Stimulated activated CD4-positive, alpha-beta T cell treated with anti-CD3 and anti-CD28 coated beads, Interleukin-15, amount 100 ng/mL, for 24 hours (primary cell): Measurements from ENCODE around the gene TSPAN3.
A peak's percentile ranks its signal among the peaks of the same experiment; 100 is the strongest.

Source experiments
- DNase-seq: peaks from one replicate; pipeline ENCODE4 v3.0.0-alpha.2; 2020

Gene TSPAN3

DNA sequence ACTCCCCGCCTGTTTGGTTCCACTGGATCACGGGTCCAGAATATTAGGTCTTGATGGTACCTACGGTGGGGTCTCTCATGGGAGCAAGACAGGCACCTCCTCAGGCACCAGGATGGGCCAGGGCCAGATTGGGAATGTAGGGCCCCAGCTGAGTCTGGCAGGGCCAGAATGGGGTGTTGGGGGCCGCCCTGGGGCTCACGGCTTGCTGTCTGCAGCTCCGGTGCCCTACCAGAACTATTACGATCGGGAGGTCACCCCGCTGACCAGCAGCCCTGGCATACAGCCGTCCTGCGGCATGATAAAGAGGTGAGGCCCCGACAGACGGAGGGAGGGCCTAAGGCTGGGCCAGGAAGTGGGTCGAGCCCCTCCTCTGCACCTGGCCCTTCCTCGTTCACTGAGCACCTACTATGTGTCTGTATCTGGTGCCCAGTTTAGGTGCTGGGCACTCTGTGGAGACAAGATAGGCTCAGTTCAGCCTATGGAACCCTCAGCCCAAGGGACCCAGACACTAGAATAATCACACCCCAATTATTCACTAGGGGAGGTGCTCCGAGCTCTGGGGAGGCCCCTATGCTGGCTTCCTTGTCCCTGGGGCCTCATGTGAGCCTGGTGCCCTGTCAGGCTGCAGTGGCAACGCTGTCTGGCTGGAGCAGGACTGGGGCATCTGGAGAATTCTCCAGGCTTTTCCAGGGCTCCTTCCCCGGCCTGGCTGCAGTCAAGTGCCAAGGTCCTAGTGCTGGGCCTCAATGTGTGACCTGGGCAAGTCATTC lies 38.1 kb downstream of the TSPAN3 start:
- DNase-seq = peak; percentile 3

DNA sequence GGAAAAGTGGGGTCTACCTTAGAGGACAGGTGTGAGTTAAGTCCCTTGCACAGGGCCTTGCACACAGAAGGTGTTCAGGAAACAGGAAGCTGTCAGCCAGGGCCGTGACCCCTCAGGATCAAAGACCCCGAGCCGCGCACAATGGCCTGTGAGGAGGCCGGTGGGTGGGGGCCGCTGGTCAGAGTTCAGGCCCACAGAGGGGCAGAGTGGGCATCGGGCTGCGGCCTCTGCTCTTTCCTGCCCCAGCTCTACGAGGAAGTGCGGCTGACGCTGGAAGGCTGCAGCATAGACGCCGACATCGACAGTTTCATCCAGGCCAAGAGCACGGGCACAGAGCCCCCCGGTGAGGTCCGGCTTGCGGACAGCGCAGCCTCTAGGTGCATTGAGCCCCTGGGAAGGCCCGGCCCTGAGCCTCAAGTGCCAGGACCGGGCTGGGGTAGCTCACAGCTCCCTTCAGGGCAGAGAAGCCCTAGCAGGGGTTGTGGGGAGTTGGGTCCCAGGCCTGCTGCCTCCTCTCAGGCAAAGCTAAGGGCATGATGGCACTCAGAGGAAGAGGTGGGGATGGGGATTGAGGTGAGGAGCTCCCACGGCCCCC lies 38.8 kb downstream of the TSPAN3 start:
- peak; percentile 1 for DNase-seq

DNA sequence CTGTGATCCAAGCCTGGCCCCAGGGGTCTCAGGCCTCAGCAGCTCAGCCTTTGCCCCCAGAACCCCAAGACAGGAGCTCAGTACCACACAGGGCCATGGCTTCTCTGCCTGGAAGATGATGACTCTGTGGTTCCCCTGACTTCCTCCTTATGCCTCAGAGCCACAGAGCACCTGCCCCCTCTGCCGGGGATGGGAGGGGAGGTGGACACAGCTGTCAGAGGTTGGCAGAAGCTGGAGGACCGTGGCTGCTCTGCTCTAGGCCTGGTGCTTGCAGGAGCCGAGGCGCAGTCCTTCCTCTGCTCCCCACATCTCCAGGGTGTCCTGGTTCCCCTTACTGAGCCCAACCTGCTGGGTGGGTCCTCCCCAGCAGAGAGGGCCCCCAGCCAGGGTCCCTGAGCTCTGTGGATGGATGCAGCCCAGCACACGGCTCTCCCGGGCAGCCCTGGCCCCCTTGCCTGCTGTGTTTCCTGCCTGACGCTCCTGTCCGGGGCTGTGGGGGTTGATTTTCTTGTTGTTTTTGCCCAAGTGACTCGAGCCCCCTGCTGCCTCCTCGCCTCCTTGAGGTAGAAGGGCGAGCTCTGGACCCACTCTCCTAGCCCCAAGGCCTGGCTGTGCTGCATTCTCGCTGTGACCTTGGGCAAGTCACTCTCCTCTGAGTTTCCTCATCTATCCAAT lies 39.4 kb downstream of the TSPAN3 start:
- DNase-seq = peak; percentile 27

DNA sequence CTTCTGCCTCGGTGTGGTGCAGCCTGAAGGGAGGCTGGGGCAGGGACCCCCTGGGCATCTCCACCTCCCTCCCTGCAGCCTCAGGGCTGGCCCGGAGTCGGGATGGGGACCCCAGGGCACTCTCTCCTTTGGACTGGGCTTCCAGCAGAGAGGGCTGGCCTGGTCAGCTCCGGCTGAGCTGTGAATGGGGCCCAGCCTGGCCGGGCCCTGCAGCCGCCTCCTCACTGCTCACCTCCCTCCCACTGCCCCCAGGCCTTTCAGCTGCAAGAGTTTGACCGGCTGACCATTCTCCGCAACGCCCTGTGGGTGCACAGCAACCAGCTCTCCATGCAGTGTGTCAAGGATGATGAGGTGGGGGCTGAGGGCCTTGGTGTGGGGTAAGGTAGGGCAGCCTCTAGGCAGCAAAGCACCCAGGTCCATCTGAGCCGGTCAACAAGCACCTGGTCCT lies 40.0 kb downstream of the TSPAN3 start:
- peak; percentile 1 for DNase-seq

DNA sequence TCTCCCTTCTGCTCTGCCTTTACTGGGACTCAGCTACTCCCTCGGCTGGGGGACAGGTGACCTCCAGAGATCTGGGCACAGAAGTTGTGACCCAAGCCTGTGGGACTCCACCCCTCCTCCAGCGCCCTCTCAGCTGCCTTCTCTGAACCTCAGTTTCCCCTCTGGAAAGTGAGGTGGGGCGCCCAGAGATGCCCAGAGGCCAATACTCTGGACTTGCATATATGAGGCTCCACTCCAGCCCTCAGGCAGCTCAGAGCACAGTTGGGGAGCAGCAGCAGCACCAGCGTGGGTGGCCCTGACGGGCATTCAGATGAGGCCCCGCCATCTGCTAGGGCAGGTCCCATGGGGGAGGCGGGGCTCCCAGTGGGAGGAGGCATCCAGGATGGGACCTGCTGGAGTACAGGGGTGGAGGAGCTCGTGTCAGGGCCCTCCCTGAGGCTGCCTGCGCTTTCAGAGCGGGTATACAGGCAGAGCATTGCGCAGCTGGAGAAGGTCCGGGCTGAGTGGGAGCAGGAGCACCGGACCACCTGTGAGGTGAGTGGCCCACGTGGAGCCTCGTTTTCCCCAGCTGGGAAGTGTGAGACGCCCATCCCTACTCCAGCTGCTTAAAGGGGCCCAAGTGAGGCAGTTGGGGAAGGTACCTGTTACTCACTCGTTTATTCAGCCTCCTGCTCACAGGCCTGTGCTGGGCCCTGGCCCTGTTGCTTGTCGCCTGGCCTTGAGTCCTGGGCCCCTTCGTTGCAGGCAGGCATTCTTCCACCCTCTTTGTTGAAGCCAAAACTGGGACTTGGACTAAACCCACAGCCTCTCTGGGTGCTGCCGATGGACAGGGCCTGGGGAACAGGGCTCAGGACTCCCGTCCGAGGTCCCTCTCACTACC lies 40.6 kb downstream of the TSPAN3 start:
- peak; percentile 21 for DNase-seq

DNA sequence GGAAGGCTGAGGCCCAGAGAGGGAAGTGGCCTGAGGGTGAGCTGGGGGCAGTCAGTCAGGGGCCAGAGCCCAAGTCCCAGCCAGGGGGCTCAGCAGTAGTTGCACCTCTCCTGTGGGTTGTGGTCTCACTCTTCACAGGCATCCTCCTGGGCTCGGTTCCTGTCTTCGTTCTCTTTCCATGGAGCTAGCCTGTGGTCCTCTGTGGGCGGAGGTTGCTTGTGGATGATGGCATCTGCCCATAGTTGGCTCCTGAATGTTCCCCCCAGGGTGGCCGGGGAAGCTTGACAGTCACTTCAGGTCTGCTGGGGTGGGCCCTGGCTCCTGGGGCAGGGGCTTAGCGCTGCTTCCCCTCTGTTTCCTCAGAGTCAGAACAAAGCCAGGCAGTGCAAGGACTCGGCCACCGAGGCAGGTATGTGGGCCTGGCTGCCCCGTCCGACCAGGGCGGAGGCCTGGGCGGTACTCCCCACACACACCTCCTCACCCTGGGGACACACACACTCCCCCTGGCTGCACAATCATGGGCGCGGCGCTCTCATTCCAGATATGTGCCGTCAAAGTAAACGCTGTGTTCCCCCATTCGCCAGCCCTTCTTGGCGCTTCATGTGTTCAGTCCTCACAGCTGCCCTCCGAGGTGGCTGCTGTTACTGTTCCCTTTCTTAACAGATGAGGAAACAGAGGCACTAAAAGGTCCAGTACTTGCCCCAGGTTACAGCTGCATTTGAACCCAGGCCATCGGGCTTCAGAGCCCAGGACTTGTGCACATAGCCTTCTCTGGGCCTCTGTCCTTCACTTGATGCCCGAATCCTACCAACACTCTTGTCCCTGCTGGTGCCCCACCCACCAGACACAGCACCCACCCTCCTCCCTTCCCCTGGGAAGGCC lies 41.5 kb downstream of the TSPAN3 start:
- DNase-seq = peak; percentile 1

DNA sequence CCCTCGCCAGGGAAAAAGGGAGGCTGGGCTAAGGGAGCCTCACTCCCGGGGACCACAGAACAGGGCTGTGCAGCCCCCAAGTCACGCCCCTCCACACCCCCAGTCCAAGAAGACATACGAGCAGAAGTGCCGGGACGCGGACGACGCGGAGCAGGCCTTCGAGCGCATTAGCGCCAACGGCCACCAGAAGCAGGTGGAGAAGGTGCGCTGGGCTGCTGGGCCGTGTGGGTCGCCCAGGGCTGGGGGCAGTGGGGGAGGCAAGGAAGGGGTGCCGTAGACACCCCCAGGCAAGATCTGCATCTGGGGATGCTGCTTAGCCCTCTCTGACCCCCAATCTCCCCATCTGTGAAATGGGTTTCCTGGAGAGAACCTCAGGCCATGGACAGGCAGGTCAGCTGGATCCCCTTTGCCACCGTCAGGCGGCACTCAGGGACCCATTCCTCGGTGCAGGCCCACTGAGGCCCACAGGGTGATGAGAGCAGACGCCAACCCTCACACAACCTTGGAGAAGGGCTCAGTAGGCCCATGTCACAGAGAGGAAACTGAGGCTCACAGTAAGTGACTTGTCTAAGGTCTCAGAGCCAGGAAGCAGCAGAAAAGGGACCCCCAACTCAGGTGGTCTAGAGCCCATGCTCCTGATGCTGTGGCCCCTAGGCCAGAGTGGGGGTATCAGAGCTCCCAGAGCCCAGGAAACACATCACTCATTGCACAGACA lies 42.3 kb downstream of the TSPAN3 start:
- DNase-seq = peak; percentile 1

DNA sequence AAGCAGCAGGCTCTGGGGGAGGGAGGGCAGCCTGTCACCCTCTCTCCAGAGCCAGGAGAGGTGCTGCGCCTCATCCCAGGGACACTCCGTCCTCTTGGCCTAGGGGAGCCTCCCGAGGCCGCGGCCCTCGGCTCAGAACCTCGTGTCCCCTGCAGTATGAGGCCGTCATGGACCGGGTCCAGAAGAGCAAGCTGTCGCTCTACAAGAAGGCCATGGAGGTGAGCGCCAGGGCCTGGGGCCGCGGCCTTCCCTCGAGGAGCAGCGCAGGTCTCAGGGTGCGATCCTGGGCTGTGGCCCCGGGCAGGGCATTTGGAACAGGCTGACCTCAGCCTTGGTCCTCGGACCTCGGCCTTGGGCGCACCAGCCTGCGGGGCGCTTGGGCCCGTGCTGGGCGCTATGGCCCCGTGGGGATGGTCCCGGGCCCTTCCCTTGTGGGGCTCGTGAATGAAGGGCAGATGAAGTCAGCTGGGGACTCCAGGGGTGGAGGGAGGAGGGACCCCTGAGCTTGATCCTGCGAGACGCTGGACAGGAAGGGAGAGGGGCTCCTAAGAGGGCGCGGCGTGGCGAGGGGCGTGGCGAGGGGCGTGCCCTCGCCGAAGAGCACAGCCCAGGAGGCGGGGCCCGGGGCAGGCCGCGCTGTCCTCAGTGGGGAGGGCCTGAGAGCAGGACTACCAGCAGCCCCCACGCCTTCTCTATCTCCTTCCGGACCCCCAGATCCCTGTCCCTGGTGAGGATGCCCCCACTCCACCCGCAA lies 43.0 kb downstream of the TSPAN3 start:
- DNase-seq = peak; percentile 2

DNA sequence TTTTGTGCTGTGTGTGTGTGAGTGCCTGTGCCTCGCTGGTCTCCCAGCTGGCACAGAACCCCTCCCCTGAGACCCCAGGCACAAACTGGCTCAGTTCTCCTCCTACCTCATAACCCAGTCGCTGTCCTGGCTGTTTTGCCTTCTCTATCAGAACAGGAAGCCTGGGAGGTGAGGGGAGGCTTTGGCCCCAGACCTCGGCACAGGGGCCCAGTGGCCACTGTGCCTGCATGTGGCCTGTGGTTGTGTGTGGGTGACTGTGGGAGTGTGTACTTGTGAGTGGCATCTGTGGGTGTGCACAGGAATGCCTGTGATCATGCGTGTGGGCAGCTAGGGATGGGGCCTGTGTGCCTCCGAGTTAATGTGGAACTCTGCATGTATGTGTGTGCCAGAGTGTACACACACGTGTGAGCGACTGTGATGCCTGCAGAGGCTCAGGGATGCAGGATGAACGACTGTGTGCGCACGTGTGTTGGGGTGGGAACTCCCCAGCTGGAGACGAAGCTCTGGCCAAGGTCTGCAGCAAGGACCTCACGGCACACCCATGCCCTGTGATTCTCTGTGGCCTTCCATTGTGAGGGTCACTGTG lies 43.7 kb downstream of the TSPAN3 start:
- peak; percentile 1 for DNase-seq

DNA sequence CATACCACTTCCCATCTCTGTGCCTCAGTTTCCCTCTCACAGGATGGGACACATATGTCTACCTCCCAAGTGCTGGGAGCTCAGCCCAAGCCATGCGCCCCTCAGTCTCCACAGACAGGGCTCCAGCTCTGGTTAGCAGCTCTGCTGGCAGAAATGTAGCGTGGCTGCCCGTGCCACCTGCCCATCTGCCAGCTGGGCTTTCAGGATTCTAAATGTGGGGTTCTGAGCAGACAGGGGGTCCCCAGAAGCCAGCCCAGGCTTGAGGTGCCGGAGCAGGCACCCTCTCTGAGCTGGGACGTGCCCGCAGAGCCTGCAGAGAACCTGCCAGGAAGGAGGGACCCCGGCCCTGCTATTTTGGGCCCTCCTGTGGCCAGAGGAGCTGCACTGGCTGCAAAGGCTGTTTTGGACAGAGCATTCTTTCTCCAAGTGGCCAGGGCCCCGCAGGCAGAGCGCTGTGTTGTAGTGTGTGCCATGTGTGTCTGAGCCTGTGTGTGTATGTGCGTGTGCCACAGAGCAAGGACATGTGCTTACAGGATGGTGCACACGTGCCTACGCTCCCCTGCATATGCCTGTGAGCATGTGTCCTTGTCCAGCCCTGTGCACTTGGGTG lies 44.3 kb downstream of the TSPAN3 start:
- peak; percentile 0 for DNase-seq

DNA sequence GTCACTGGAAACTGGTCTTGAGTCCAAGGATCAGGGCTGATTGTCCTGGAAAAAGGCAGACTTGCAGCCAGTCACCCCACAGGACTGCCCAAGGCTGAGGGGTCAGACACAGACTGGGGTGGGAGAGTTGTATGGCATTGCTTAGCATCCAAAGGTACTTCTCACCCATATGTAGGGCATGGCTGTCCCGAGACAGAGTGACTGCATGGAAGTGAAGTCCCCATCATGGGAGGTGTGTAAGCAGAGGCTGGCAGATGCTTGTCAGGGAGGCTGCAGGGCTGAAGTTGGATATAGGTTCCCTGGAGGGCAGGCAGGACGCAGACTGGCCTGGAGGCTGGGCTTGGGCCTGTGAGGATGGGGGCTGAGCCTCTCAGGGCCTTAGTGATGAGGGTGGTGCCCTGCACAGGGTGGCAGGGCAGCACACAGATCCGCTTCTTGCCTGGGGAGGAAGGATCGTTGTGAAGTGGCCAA lies 44.9 kb downstream of the TSPAN3 start:
- DNase-seq = peak; percentile 1

DNA sequence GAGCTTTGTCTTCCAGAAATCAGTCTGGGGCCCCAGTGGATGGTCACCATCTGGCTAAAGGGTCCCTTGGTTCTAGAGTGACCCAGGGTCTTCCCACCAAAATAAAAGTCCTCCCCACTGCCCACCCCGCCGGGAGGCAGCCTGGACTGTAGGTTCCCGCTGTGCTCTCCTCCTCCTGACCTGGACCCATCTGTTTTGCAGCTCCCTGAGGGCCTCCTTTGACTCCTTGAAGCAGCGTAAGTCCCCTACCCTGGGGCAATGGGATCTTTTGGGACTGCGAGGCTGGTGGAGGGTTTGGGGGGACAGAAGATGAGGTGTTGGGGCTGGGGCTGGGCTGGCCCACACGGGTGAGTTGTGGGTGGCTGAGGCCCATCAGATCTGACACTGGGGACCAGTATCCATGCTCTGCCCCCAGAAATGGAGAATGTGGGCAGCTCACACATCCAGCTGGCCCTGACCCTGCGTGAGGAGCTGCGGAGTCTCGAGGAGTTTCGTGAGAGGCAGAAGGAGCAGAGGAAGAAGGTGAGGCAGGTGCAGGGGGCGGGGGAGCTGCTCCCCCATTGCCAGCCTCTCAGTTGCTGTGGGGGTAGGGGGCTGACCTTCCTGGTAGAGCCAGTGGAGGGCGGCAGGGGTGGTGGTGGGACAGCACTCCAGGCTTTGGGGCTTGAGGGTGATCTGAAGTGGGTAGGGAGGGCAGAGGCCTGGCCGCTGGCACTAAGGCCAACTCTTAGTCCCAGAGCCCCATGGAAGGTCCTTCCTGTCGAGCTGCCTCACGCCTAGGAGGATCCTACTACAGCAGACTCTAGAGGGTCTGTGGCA lies 45.6 kb downstream of the TSPAN3 start:
- DNase-seq = peak; percentile 1

DNA sequence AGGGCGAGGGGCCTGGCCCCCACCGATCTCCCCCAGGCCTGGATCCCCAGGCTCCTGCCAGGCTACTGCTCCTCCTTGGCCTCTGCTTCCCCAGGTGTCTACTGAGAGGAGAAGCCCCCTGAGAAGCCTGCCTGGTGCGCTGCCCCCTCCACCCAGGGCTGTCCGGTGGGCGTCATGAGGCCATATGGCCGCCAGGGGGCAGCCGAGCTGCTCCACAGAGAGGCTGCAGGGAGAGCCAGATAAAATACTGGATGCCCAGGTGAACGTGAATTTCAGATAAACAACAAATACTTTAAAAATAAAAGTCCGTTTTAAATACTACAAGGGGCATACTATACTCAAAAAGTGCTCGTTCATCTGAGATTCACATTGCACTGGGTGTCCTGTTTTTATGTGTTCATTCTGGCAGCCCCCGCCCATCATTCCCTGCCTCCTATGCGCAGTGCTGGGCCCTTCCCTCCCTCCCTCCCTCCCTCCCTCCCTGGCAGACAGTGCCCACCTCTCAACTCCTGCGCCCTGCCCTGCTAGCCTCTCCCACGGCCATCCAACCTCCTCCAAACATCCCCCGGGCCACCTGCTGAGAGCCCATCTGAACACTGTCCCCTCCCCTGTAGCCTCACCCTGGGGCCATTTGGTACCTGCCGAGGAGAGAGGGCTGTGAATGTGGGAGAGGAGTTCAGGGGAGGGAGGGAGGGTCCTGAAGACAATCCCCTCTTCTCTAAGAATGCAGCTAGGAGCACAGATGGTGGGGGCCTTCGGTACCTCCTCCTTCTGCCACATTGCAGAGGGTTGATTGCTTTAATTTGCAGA lies 46.4 kb downstream of the TSPAN3 start:
- DNase-seq = peak; percentile 77

DNA sequence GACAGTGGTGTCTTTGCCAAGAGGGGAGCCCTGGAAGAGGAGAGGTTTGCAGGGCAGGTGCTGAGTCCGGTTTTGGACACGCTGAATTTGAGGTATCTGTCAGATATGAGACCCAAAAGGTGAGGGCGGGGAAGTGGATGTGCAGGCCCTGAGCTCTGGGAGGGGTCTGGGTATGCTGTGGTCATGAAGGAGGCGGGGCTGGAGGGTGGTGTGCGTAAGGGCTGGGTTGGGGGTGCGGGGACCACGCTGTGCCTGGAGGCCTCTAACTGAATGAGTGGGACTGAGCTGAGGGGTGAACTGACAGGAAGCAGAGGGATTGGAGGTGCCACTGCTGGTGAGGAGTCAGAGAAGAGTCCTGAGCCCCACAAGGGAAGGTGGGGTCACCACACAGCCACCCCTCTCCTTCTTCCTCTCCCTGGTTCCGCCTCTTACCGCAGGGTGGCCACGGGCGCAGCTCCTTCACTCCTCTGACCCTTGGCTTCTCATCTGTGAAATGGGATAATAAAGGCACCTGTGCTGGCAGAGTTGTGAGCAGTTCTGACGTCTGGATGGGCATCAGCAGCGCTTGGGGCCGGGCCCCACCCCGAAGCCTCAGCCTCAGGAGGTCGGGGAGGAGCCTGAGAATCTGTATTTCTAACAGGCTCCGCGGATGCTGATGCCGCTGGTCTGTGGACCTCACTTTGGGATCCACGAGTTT lies 47.2 kb downstream of the TSPAN3 start:
- DNase-seq = no peak

DNA sequence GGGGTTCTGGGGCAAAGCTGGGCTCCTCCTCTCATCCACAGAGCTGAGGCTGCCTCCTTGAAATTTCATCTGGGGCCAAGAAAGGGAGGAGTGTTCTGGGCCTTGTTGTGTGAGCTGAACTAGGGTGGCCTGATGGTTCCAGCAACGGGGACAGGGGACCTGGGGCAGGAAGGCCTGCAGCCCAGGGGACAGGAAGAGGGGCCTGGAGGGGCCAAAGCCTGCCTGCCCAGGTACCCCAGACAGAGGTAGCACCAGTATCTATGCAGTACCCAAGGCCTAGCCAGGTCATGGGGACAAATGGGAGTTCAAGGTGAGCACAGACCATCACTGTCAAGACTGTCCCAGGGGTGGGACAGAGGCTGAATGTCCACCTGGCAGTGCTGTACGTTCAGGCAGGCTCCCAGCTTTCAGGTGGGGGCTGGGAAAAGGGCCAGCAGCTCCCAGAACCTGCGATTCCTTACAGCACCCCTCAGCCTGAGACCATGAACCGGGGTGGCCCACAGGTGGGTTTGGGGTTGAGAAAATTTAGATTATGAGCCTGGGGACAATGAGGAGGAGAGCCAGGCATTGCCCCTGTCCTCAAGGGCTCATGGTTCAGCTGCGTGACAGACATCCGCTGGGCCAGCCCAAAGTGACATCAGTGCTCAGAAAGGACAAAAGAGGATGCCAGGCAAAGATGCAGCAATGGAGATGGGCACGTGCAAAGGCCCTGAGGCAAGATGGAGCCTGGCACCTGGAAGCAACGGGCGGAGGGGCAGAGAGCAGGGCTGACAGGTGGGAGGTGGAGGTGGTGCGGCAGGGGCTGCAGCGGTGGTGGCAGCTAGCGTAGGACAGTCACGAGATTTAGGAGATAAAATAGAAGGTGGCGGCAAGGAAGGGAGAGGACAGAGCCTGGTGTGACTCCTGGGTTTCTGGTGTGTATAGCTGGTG lies 48.0 kb downstream of the TSPAN3 start:
- no peak for DNase-seq
